Activated CD4-positive, CD25-positive, alpha-beta regulatory T cell treated with anti-CD3 and anti-CD28 coated beads, Interleukin-2, amount 50 U/mL, for 16 hours (primary cell): Measurements from ENCODE around the gene CDC20.
A peak's percentile ranks its signal among the peaks of the same experiment; 100 is the strongest.
"Not testable (repeated sequence)": the region's sequence is repeated elsewhere in the genome, so short reads cannot be mapped to it uniquely, and the experiment has no call there.

Experiments used
- DNase-seq: peaks from one replicate; pipeline ENCODE4 v3.0.0-alpha.2; 2020; ENCODE audit warnings: low read depth, low spot score

CDC20 gene

GRCh38 chr1:43383449-43383848, 24.7 kb downstream of the CDC20 start:
- DNase-seq: no peak

- DNase-seq: no peak
Observed at GRCh38 chr1:43386676-43387075, 27.9 kb downstream of the CDC20 start.

GRCh38 chr1:43387976-43388599, 29.3 kb downstream of the CDC20 start:
- no peak for DNase-seq

- no peak for DNase-seq
Observed at GRCh38 chr1:43388613-43389012, 29.8 kb downstream of the CDC20 start.

GRCh38 chr1:43389326-43390313, 30.8 kb downstream of the CDC20 start, which contains the start of the genes MED8 and SZT2:
MED8 (minus strand) TSS chr1:43389800; CDS start chr1:43389764, 36 bp downstream.
SZT2 (plus strand) TSS chr1:43389899; CDS start chr1:43389969, 70 bp downstream.
- DNase-seq: peak; percentile 85

- DNase-seq: no peak
Observed at GRCh38 chr1:43392702-43393101, 33.9 kb downstream of the CDC20 start.

- no peak for DNase-seq
Observed at GRCh38 chr1:43395523-43395922, 36.7 kb downstream of the CDC20 start.

- no peak for DNase-seq
Observed at GRCh38 chr1:43396059-43396458, 37.3 kb downstream of the CDC20 start.

GRCh38 chr1:43398227-43398626, 39.4 kb downstream of the CDC20 start:
- DNase-seq: no peak

GRCh38 chr1:43400441-43400840, 41.7 kb downstream of the CDC20 start:
- not testable (repeated sequence) for DNase-seq

- no peak for DNase-seq
Observed at GRCh38 chr1:43402089-43402865, 43.5 kb downstream of the CDC20 start.

GRCh38 chr1:43404353-43404752, 45.6 kb downstream of the CDC20 start:
- DNase-seq: no peak

- DNase-seq: no peak
Observed at GRCh38 chr1:43405219-43405875, 46.6 kb downstream of the CDC20 start.

GRCh38 chr1:43405876-43406234, 47.1 kb downstream of the CDC20 start:
- DNase-seq: no peak

GRCh38 chr1:43410571-43410970, 51.8 kb downstream of the CDC20 start:
- DNase-seq: no peak
